OCI-LY3 (cell line): ENCODE measurements around the gene CDC42BPA.

ENCODE experiments used
- EZH2phosphoT487 ChIP-seq: fragments of 200-600 bp; shearing (Covaris generic); IDR thresholded peaks from 2 replicates; pipeline ENCODE4 v1.6.1; 2018; ENCODE audit warnings: antibody characterized with exemption, mixed run types, low read depth
- TF ChIP-seq, protein P1 (sequence below): fragments of 200-600, 300-600 bp; sonication (generic); IDR thresholded peaks from 2 replicates; pipeline ENCODE4 v1.5.1; 2014; ENCODE audit warnings: antibody characterized with exemption, low read length, low read depth

DNA sequence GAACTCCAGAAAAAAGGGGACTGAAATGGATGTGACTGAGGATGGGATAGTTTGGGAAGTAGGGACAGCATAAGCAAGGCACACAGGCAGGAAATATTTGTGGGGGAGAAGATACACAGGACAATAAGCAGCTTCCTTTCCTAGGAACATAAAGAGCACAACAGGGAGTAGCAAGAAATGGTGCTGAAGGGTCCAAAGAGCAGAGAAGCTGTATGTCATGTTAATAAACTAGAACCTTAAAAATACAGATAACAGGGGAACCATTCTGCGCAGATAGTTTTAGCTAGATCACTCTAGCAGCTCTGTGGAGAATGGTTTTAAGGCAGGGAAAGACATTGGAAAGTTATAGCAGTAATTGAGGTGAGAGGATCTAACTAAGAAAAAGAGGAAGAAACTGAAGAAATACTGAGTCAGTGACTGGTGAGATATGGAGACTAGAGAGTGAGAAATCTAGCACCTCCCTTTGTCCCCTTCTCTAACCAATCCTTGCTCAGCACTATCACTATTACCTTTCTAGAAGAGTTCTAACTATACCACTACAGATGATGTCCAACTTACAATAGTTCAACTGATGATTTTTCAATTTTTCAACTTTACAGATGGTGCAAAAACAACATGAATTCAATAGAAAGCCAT lies 95.0 kb downstream of the CDC42BPA start:
- TF ChIP-seq, protein P1, sequence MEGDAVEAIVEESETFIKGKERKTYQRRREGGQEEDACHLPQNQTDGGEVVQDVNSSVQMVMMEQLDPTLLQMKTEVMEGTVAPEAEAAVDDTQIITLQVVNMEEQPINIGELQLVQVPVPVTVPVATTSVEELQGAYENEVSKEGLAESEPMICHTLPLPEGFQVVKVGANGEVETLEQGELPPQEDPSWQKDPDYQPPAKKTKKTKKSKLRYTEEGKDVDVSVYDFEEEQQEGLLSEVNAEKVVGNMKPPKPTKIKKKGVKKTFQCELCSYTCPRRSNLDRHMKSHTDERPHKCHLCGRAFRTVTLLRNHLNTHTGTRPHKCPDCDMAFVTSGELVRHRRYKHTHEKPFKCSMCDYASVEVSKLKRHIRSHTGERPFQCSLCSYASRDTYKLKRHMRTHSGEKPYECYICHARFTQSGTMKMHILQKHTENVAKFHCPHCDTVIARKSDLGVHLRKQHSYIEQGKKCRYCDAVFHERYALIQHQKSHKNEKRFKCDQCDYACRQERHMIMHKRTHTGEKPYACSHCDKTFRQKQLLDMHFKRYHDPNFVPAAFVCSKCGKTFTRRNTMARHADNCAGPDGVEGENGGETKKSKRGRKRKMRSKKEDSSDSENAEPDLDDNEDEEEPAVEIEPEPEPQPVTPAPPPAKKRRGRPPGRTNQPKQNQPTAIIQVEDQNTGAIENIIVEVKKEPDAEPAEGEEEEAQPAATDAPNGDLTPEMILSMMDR: no peak
- TF ChIP-seq EZH2phosphoT487: no peak
